ENCODE data around the gene DDX25. TPM values are rescaled to one million over a fixed set of nuclear protein-coding genes. Genes with fewer than 3 reads are reported as not detected.

DDX25 gene
- total and polyA plus RNA-seq, 2 of the 8 experiments (the other 6 are each of a cell fraction or from before 2014, with no cell fraction given), result 17.6 to 17.9 TPM

GRCh38 chr11:125892994-125893393 lies 11.3 kb upstream of the DDX25 start:
- no peak for TF ChIP-seq JUND (IDR thresholded peaks at IDR 0.05; ENCODE audit: low read length)
- no peak for TF ChIP-seq BCL11A (IDR thresholded peaks at IDR 0.05; ENCODE audit: low read depth in 2 of 2, low read length in 2 of 2)
- POLR2A ChIA-PET (ENCODE audit: partially characterized antibody), result interaction anchor here (0.6 to 2.1 kb wide), 3 partner anchors 10 to 266 kb away, joined by 3 to 8 read pairs (median 4); partner anchors contain the start of gene PUS3
- Histone ChIP-seq H3K4ac (replicated peaks; ENCODE audit: insufficient read length, low read depth, low read length) (no peak overlapping the region), H3K4me2 (ENCODE audit: insufficient read depth in 1 of 2, low read depth in 2 of 2, low read length in 2 of 2) (no peak overlapping the region), H2AFZ (ENCODE audit: low read length) (no peak overlapping the region), H3K23ac (ENCODE audit: insufficient read length) (no peak overlapping the region), H3K4me1 (replicated peaks in 1 of 4; ENCODE audit: control insufficient read depth in 3 of 4, insufficient read depth in 4 of 4, low read length in 3 of 4) (no peaks in the 10 kb centered on the region), H3K56ac (replicated peaks; ENCODE audit: insufficient read length, low read depth, low read length) (no peak overlapping the region), H4K8ac (ENCODE audit: extremely low read depth, insufficient read depth, low read length) (no peak overlapping the region), H3K9ac (replicated peaks in 1 of 4; ENCODE audit: extremely low read depth in 1 of 4, low read depth in 3 of 4, low read length in 3 of 4) (no peak overlapping the region), H3K79me1 (ENCODE audit: low read depth, low read length) (peaks cover 2% of the 10 kb centered on the region; the same call in 1 of the 2 replicates), H2BK120ac (replicated peaks; ENCODE audit: low read depth, low read length) (no peak overlapping the region), H4K20me1 (replicated peaks in 1 of 2; ENCODE audit: control insufficient read depth in 1 of 2, insufficient read depth in 2 of 2, low read length in 2 of 2) (peaks cover 0 to 5% of the 10 kb centered on the region in 2 experiments), H3K27me3 (replicated peaks in 1 of 4; ENCODE audit: control insufficient read depth in 3 of 4, extremely low read depth in 1 of 4, insufficient read depth in 3 of 4, low read length in 3 of 4) (no peaks in the 10 kb centered on the region), H3K36me3 (ENCODE audit: control insufficient read depth in 2 of 4, insufficient read depth in 4 of 4, low read length in 3 of 4) (peaks cover 7 to 32% (median 16%) of the 10 kb centered on the region in 4 experiments; a peak in 7 of 8 replicates), H4K5ac (ENCODE audit: insufficient read length, low read depth, low read length) (no peak overlapping the region), H3K4me3 (ENCODE audit: extremely low read depth in 1 of 4, insufficient read depth in 2 of 4, low read depth in 3 of 4, low read length in 4 of 4) (no peak overlapping the region), H2BK12ac (ENCODE audit: low read depth, low read length) (no peak overlapping the region), H2BK5ac (ENCODE audit: low read depth, low read length) (no peak overlapping the region), H3K27ac (ENCODE audit: low read depth, low read length) (no peak overlapping the region), H3K23me2 (ENCODE audit: low read depth, low read length) (no peaks in the 10 kb centered on the region), H3K14ac (ENCODE audit: insufficient read length) (no peak overlapping the region), H2AK5ac (ENCODE audit: low read depth, low read length) (no peak overlapping the region), H2BK20ac (ENCODE audit: low read length) (no peak overlapping the region), H2BK15ac (ENCODE audit: low read length) (no peak overlapping the region), H4K91ac (replicated peaks; ENCODE audit: insufficient read length, low read length) (no peak overlapping the region), H3K79me2 (ENCODE audit: control insufficient read depth in 1 of 2, insufficient read depth in 2 of 2, low read length in 2 of 2) (peaks cover 0 to 44% of the 10 kb centered on the region in 2 experiments; a peak in 2 of 4 replicates), H3K9me3 (ENCODE audit: insufficient read depth in 2 of 2, low read depth in 1 of 2, low read length in 1 of 2) (no peaks in the 10 kb centered on the region), H3K18ac (ENCODE audit: extremely low read depth, low read length) (no peak overlapping the region)
- FAIRE-seq (no peak), DNase-seq (ENCODE audit: low read depth in 1 of 2, low spot score in 2 of 2) (no peak)
- CTCF ChIA-PET (ENCODE audit: partially characterized antibody), result interaction anchor here (0.6 to 0.8 kb wide), 2 partner anchors 26 to 1000 kb away, joined by 3 to 5 read pairs; no protein-coding TSS in a partner anchor
